Embryonic facial prominence (tissue), 1 donor: Measurements from ENCODE around the gene NAV1.
"Not testable (repeated sequence)": the region's sequence is repeated elsewhere in the genome, so short reads cannot be mapped to it uniquely, and the experiment has no call there.

Source experiments
- DNase-seq: peaks from one replicate; pipeline ENCODE4 v3.0.0-alpha.2; 2016; ENCODE audit errors: extremely low spot score

The NAV1 gene

DNA sequence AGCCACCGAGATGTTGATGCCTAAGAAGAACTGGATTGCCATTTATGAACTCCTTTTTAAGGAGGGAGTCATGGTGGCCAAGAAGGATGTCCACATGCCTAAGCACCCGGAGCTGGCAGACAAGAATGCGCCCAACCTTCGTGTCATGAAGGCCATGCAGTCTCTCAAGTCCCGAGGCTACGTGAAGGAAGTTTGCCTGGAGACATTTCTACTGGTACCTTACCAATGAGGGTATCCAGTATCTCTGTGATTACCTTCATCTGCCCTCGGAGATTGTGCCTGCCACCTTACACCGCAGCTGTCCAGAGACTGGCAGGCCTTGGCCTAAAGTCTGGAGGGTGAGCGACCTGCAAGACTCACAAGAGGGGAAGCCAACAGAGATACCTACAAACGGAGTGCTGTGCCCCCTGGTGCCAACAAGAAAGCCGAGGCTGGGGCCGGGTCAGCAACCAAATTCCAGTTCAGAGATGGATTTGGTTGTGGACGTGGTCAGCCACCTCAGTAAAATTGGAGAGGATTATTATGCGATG, 18.8 kb upstream of the NAV1 start:
- not testable (repeated sequence) for DNase-seq

DNA sequence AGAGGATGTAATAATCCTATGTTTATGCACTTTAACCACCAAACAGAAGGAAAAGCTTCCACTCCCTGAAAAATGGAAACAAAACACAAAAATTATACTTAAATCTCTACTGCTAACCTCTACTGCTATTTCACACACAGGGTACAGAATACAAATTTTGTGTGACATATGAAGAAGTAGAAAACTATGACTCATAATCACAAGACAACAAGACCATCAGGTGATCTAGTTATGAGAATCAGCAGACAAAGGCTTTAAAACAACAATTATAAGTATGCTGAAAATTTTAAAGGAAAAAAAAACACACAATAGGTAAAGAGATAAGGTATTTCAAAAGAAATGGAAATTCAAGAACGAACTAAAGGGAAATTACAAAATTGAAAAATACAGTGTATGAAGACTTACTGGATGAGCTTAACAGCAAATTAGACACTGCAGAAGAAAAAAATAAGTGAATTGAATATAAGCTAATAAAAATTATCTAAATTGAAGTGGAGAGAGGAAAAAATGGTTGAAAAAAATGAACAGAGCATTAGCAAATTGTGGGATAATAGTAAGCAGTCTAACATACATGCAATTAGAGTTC, 13.6 kb upstream of the NAV1 start:
- DNase-seq = no peak

DNA sequence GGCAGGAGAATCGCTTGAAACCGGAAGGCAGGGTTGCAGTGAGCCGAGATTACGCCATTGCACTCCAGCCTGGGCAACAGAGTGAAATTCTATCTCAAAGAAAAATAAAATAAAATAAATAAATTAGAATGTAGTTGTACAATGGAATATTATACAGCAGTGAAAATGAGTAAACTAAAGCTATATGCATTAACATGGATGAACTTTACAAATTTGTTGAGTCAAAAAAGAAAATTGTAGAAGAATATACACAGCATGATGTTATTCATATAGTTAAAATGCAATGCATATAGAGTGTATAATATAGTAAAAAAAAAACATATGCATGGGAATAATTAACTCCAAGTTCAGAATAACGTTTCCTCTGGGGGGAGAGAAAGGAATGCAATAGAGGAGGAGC, 11.0 kb upstream of the NAV1 start:
- no peak for DNase-seq

DNA sequence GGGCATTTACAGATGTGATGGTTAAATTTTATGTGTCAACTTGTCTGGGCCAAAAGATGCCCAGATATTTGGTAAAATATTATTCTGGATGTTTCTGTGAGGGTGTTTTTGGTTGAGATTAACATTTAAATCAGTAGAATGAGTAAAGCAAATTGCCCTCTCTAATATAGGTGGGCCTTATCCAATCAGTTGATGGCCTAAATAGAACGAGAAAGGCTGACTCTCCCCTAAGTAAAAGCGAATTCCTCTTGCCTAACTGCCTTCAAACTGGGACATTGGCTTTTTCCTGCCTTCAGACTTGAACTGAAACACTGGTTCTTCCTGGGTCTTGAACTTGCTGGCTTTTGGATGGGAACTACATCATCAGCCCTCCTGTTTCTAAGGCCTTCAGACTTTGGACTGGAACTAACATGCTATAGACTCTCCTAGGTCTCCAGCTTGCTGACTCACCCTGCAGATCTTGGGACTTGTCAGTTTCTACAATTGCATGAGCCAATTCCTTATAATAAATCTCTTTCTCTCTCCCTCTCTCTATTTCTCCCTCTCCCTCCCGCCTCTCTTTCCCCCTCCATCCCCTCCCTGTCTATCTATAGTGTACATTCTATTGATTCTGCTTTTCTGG, 10.2 kb upstream of the NAV1 start:
- no peak for DNase-seq

DNA sequence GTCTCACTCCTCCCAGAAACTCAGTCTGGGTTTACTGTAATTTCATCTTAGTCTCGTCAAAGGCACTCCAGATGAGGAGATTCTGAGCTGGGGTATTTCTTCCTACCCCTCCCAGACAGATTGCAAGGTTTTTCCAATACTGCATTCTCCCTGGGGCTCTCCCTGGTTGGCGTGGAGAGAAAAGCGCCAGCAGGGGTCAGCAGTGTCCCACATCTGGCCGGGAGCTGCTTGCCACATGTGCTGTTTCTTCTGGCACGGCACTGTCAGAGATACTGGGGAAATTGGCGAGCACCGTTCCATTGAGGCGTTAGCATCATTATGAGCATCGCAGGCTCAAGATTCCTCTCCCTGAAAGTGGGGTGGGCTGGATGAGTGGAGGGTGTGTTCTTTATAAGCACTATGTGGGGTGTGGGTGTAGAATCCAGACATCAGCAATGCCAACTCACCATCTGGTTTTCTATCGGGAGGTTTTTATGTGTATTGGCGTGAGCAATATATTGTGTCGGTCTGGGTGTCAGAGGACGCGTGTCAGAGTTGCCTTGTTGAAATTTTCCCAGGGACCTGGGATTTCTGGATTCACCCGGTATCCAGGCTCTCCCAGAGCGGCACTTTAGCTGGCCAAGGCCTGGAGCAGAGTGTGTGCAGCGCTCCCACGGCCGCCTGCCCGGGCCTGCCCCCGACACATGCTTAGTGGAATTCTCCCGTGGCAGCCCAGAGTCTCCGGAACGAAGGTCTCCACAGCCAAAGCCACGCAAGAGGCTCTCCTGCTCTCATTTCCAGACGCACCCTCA, 8.0 kb upstream of the NAV1 start:
- DNase-seq = peak; percentile 83

GRCh38 chr1:201531551-201532425, 7.1 kb upstream of the NAV1 start:
- no peak for DNase-seq

GRCh38 chr1:201533836-201534235, 5.1 kb upstream of the NAV1 start:
- no peak for DNase-seq

- no peak for DNase-seq
These were observed 3.6 kb upstream of the NAV1 start for GRCh38 chr1:201535046-201535918.

DNA sequence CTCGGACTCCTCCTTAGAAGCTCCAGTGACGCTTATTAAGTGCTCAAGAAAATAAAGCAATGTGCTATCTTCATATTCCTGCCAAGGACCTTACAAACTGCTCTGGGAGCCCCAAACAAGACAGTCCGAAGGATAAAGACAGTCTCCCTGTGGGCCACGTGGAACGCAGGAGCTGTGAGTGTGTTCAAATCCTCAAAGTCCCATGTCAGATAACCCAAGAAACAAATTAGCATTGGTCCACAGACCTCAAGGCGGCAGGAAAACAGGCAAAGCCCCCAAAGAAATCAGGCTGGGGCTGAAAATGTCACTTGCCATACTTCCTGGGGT, 3.0 kb upstream of the NAV1 start:
- DNase-seq = no peak

DNA sequence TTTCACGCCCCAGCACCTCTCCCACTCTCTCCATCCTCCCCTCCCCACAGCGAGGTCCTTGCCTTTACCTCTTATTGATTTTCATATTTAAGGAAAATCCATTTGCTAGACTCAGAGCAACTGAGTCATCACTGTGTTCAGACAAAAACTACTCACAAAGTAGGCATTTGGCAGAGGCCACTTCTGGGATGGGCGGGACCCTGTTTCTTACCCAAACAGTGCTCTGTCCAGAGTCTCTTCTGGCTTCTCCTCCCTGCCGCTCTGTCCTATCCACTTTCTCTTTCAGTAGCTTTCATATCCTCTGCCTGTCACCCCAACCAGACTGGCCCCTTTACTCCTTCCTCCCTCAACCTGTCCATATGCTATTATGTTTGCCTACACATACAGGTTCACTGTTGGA, 2.4 kb upstream of the NAV1 start:
- no peak for DNase-seq

GRCh38 chr1:201537028-201537427, 1.9 kb upstream of the NAV1 start:
- DNase-seq = no peak

DNA sequence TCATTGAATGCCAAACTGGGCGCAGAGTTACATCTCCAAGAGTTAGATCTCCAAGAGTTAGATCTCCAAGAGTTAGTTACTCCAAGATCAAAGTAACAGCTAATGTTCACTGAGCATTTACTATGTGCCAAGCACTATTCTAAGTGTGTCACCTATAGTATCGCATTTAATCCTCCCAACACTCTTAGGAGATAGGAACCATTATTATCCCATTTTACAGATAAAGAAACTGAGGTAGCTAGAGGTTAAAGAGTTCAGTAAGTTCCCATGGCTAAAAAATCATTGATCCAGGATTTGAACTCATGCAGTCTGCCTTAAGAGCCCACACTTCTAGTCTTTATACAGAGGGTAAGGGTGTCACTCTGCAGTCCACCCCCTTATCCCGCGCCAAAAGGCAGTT, 1.5 kb upstream of the NAV1 start:
- DNase-seq = no peak

GRCh38 chr1:201537891-201538611, 876 bp upstream of the NAV1 start:
- no peak for DNase-seq

GRCh38 chr1:201539561-201540431, 869 bp downstream of the NAV1 start:
- no peak for DNase-seq

DNA sequence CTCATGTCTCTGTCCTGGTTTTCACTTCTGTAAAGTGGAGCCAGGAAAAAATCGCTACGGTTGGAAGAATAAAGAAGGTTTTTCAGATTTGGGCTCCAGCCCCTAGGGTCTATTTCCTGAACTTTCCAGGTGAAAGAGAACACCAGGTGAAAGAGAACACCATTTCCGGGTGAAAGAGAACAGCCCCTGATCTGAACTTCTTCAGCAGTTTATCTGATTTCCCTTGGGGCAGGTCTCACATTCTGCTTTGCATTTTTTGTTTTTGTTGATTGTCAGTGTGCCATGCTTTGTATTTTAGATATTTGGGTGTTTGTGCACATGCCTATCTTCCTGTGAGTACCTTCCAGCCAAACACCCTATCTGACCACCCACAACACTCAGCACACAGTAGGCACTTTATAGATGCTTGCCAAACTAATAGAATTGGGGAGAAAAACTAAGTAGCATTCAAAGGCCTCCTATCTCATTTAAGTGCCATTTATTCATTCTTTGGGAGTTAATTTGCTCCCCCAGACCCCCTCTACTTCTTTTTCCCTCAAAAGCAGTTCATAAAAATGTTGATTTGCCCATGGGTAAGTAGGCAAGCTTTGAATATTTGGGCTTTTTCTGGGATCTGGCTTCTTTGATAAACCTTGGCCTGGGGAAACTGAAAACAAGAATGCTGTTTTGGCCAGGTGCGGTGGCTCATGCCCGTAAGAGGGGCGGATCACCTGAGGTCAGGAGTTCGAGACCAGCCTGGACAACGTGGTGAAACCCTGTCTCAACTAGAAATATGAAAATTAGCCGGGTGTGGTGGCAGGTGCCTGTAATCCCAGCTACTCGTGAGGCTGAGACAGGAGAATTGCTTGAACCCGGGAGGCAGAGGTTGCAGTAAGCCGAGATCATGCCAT, 2.2 kb downstream of the NAV1 start:
- no peak for DNase-seq

DNA sequence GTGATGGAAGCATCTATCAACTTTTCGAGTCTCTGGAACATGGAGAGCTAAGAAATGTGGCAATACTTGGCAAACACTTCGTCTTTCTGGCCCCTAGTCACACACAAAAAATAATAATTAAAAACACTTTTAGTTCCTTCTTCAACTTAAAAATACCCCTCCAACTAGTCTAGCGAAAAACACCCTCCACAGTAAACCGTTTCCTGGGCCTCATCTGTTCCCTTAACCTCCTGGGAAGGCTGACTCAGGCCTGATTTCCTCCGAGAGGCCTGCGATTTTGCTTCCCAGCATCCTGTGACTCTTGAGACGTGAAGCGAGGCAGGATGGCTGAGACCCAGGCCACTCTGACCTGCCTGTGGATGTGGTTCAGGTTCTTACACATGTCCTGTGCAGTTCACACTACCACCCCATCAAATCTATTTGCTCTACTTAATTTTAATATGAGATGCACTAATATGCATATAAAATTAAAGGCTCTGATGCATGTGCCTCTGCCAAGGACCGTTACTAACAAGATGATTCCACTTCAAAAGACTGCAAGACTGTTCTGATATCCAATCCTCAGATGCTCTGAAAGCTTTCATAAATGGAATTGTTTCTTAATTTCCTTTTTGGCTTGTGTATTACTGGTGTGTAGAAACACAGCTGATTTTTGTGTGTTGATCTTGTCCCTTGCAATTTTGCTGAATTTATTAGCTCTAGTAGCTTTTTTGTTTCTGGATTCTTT, 3.5 kb downstream of the NAV1 start:
- no peak for DNase-seq

- no peak for DNase-seq
These were observed 5.1 kb downstream of the NAV1 start for GRCh38 chr1:201543871-201544642.
